ENCODE data around the gene BMF. TPM values are rescaled to one million over a fixed set of nuclear protein-coding genes. Genes with fewer than 3 reads are reported as not detected.

The BMF gene
- total RNA-seq, 2 experiments from 2014 or later = 20.6 to 24.6 TPM

GRCh38 chr15:40104865-40105516 is 3.7 kb downstream of the BMF start:
- POLR2A ChIA-PET = interaction anchor here (1.5 to 4.4 kb wide), 3 partner anchors 53 to 59 kb away, joined by 3 to 28 read pairs (median 7); no protein-coding TSS in a partner anchor
- H3K4me3 Mint-ChIP-seq = peak overlapping the region; percentile 71
- no peaks in the 10 kb centered on the region for H3K36me3 Mint-ChIP-seq
- ATAC-seq (ENCODE audit: low read depth) = peak; percentile 46
- peaks cover 59% of the 10 kb centered on the region for H3K4me1 Mint-ChIP-seq
- peak overlapping the region; percentile 66 for H3K27ac Mint-ChIP-seq
- peaks cover 6% of the 10 kb centered on the region for H3K27me3 Mint-ChIP-seq
- no peaks in the 10 kb centered on the region for H3K9me3 Mint-ChIP-seq
- DNase-seq = peak; percentile 85

GRCh38 chr15:40104296-40104864 is 4.3 kb downstream of the BMF start:
- Mint-ChIP-seq H3K36me3 (no peaks in the 10 kb centered on the region), H3K27ac (peak overlapping the region; percentile 66), H3K4me1 (peaks cover 59% of the 10 kb centered on the region), H3K4me3 (peak overlapping the region; percentile 71), H3K9me3 (no peaks in the 10 kb centered on the region), H3K27me3 (peaks cover 4% of the 10 kb centered on the region)
- ATAC-seq (ENCODE audit: low read depth) (no peak), DNase-seq (no peak)
- POLR2A ChIA-PET = interaction anchor here (2.3 kb wide), 1 partner anchor 52 kb away, joined by 7 read pairs; no protein-coding TSS in a partner anchor

GRCh38 chr15:40103864-40104271 is 4.8 kb downstream of the BMF start:
- H3K9me3 Mint-ChIP-seq = no peaks in the 10 kb centered on the region
- ATAC-seq (ENCODE audit: low read depth) (no peak), DNase-seq (no peak)
- peaks cover 2% of the 10 kb centered on the region for H3K27me3 Mint-ChIP-seq
- no peak overlapping the region for H3K4me3 Mint-ChIP-seq
- peaks cover 60% of the 10 kb centered on the region for H3K4me1 Mint-ChIP-seq
- H3K27ac Mint-ChIP-seq = no peak overlapping the region
- H3K36me3 Mint-ChIP-seq = no peaks in the 10 kb centered on the region
- POLR2A ChIA-PET = interaction anchor here (2.3 kb wide), 1 partner anchor 52 kb away, joined by 7 read pairs; no protein-coding TSS in a partner anchor

- no peak overlapping the region for H3K4me3 Mint-ChIP-seq
- no peaks in the 10 kb centered on the region for H3K9me3 Mint-ChIP-seq
- POLR2A ChIA-PET = interaction anchor here (0.9 to 1.6 kb wide), 3 partner anchors 10 to 63 kb away, joined by 3 to 4 read pairs (median 3); partner anchors contain the start of gene SRP14
- no peaks in the 10 kb centered on the region for H3K36me3 Mint-ChIP-seq
- DNase-seq (no peak), ATAC-seq (ENCODE audit: low read depth) (no peak)
- H3K27ac Mint-ChIP-seq = no peak overlapping the region
- H3K27me3 Mint-ChIP-seq = peaks cover 2% of the 10 kb centered on the region
- H3K4me1 Mint-ChIP-seq = peaks cover 66% of the 10 kb centered on the region
These were observed 5.5 kb downstream of the BMF start for GRCh38 chr15:40102897-40103858.

- DNase-seq (no peak), ATAC-seq (ENCODE audit: low read depth) (no peak)
- Mint-ChIP-seq H3K9me3 (no peaks in the 10 kb centered on the region), H3K27ac (peak overlapping the region; percentile 62), H3K27me3 (no peaks in the 10 kb centered on the region), H3K4me1 (peaks cover 52% of the 10 kb centered on the region), H3K36me3 (peaks cover under 1% of the 10 kb centered on the region), H3K4me3 (peak overlapping the region; percentile 35)
- POLR2A ChIA-PET = interaction anchor here (1.0 to 1.5 kb wide), 6 partner anchors 12 to 62 kb away, joined by 3 to 5 read pairs (median 3); no protein-coding TSS in a partner anchor
These were observed 7.5 kb downstream of the BMF start for GRCh38 chr15:40100947-40101905.

- no peaks in the 10 kb centered on the region for H3K27me3 Mint-ChIP-seq
- no peak overlapping the region for H3K4me3 Mint-ChIP-seq
- no peak for ATAC-seq (ENCODE audit: low read depth)
- POLR2A ChIA-PET = interaction anchor here (0.6 to 2.8 kb wide), 9 partner anchors 9 to 61 kb away, joined by 3 to 13 read pairs (median 4); partner anchors contain the start of genes BMF and SRP14
- H3K9me3 Mint-ChIP-seq = no peaks in the 10 kb centered on the region
- peaks cover 2% of the 10 kb centered on the region for H3K36me3 Mint-ChIP-seq
- peaks cover 46% of the 10 kb centered on the region for H3K4me1 Mint-ChIP-seq
- peak overlapping the region; percentile 51 for H3K27ac Mint-ChIP-seq
- no peak for DNase-seq
These were observed 8.3 kb downstream of the BMF start for GRCh38 chr15:40100123-40100946.

GRCh38 chr15:40098489-40099261 is 10.0 kb downstream of the BMF start:
- Mint-ChIP-seq H3K36me3 (peaks cover 2% of the 10 kb centered on the region), H3K27ac (peak overlapping the region; percentile 89), H3K4me3 (peak overlapping the region; percentile 55), H3K4me1 (peaks cover 44% of the 10 kb centered on the region), H3K27me3 (no peaks in the 10 kb centered on the region), H3K9me3 (no peaks in the 10 kb centered on the region)
- DNase-seq (peak; percentile 75), ATAC-seq (ENCODE audit: low read depth) (peak; percentile 97)
- POLR2A ChIA-PET = interaction anchor here (0.6 to 2.8 kb wide), 16 partner anchors 8 to 224 kb away, joined by 3 to 13 read pairs (median 4); partner anchors contain the start of genes BMF, BUB1B and SRP14

- DNase-seq = no peak
- no peaks in the 10 kb centered on the region for H3K27me3 Mint-ChIP-seq
- H3K4me3 Mint-ChIP-seq = peak overlapping the region; percentile 5
- H3K4me1 Mint-ChIP-seq = peaks cover 44% of the 10 kb centered on the region
- peak overlapping the region; percentile 89 for H3K27ac Mint-ChIP-seq
- no peak for ATAC-seq (ENCODE audit: low read depth)
- no peaks in the 10 kb centered on the region for H3K9me3 Mint-ChIP-seq
- POLR2A ChIA-PET = interaction anchor here (1.0 to 2.8 kb wide), 9 partner anchors 9 to 53 kb away, joined by 3 to 13 read pairs (median 6); partner anchors contain the start of gene BMF
- peaks cover 2% of the 10 kb centered on the region for H3K36me3 Mint-ChIP-seq
These were observed 10.7 kb downstream of the BMF start for GRCh38 chr15:40097968-40098476.

GRCh38 chr15:40097096-40097967 is 11.3 kb downstream of the BMF start:
- Mint-ChIP-seq H3K4me3 (no peak overlapping the region), H3K27ac (peak overlapping the region; percentile 89), H3K36me3 (peaks cover 2% of the 10 kb centered on the region), H3K27me3 (no peaks in the 10 kb centered on the region), H3K4me1 (peaks cover 43% of the 10 kb centered on the region), H3K9me3 (no peaks in the 10 kb centered on the region)
- DNase-seq = no peak
- no peak for ATAC-seq (ENCODE audit: low read depth)
- POLR2A ChIA-PET = interaction anchor here (0.8 to 2.8 kb wide), 7 partner anchors 9 to 49 kb away, joined by 3 to 13 read pairs (median 6); partner anchors contain the start of gene BMF
